ENCODE results near the gene SLC25A25. TPM values are rescaled to one million over a fixed set of nuclear protein-coding genes. Genes with fewer than 3 reads are reported as not detected.
"Not testable (repeated sequence)": the region's sequence is repeated elsewhere in the genome, so short reads cannot be mapped to it uniquely, and the experiment has no call there.

Gene SLC25A25
- 15.2 and 20.2 TPM in 2 replicates for total RNA-seq (ENCODE audit: low replicate concordance)

DNA sequence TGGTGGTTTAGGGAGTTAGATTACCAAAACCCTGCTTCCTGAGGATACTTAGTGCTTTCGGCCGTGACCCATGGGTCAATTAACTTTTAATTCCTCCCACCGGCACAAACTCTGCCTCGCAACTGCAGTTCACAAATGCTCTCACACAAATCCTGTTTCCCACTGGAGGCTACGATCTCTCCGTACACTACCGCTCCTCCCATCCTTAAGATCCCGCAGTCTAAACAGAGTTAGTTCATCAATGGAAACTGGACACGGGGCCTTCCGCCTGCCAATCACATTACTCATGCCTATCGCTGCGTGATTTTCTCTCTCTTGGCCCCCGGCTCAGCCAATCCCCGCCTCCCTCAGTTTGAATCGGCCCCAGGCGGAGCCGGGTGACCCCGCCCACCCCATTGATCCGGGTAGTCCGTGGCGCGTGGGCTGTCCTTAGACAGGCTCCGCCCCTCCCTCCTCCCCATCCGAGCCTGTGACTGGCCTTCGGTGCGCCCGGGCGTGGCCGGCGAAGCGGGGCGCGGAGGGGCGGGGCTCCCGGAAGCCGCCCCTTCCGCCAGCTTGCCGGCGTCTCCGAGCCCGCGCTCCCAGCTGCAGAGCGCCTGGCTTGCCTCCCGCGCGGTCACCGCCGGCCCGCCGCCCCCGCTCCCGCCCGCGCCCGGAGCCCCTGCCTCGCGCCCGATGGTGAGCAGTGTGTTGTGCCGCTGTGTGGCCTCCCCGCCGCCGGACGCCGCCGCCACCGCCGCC, at the start of gene SLC25A25:
TSS of gene SLC25A25 (plus strand) at position 588 of the 741 bp plus-strand sequence. CDS start at position 676, 88 bp downstream.
- peak within 1 kb of the TSS; percentile 85 for H3K4me3 ChIP-seq (ENCODE audit: low read depth, low read length)
- TF ChIP-seq, protein P1, sequence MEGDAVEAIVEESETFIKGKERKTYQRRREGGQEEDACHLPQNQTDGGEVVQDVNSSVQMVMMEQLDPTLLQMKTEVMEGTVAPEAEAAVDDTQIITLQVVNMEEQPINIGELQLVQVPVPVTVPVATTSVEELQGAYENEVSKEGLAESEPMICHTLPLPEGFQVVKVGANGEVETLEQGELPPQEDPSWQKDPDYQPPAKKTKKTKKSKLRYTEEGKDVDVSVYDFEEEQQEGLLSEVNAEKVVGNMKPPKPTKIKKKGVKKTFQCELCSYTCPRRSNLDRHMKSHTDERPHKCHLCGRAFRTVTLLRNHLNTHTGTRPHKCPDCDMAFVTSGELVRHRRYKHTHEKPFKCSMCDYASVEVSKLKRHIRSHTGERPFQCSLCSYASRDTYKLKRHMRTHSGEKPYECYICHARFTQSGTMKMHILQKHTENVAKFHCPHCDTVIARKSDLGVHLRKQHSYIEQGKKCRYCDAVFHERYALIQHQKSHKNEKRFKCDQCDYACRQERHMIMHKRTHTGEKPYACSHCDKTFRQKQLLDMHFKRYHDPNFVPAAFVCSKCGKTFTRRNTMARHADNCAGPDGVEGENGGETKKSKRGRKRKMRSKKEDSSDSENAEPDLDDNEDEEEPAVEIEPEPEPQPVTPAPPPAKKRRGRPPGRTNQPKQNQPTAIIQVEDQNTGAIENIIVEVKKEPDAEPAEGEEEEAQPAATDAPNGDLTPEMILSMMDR (IDR thresholded peaks at IDR 0.05; ENCODE audit: insufficient read depth, low read length): no peak
- DNase-seq (ENCODE audit: low read depth): peak; percentile 99

DNA sequence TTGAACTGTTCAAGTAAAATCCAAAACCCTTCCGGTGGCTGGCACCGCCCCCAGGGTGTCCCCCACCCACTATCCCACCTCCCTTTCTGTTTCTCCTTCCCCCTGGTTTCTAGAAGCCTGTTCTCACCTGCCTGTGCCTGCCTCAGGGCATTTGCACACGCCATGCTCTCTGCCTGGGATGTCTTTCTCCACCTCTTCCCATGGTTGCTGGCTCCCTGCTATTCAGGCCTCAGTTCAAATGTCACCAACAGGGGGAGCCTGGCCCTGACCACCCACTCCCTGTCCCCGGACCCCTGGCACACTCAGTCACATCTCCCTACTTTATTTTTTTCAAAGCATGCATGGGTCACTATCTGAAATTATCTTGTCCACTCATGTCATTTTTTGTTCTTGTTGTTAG, 47.3 kb upstream of the SLC25A25 start:
- TF ChIP-seq, protein P1 (IDR thresholded peaks at IDR 0.05; ENCODE audit: insufficient read depth, low read length): peak; percentile 19
- no peak overlapping the region for H3K4me3 ChIP-seq (ENCODE audit: low read depth, low read length)
- no peak for DNase-seq (ENCODE audit: low read depth)

DNA sequence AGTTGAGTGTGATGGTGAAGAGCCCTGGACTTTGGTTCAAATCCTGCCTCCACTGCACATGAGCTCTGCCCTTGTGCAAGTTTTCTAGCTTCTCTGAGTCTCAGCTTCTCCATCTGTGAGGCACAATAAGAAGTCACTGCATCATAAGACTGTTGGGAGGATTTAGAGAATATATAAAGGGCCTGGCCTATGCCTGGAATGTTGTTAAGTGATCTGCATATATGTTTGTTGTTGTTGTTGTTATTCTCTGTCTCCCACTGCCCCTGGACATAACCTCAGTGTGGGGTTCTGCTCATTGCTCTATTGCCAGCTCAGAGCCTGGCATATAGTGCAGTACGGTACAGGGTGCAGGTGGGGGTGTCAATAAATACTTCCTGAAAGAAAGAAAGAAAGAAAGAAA, 46.9 kb upstream of the SLC25A25 start:
- TF ChIP-seq, protein P1 (IDR thresholded peaks at IDR 0.05; ENCODE audit: insufficient read depth, low read length): no peak

DNA sequence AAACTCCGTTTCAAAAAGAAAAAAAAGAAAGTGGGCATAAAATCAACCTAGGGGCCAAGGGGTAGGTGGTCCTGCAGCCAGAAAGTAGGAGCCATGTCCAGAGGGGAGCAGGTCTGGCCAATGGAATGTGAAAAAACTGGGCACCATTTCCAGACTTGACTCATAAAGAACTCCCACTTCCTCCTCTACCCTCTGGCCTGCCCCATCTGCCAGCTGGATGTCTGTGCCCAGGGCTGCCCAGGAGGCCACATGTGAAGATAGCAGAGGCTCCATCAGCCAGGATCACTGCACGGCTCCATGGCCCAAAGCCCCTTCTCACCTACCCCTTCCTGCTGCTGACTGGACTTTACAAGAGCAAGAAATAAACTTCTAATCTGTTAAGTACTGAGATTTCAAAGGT, 45.1 kb upstream of the SLC25A25 start:
- TF ChIP-seq, protein P1 (IDR thresholded peaks at IDR 0.05; ENCODE audit: insufficient read depth, low read length): no peak
- peak; percentile 33 for DNase-seq (ENCODE audit: low read depth)

More for the DNA sequence above, 46.9 kb upstream of the SLC25A25 start:
- no peak for DNase-seq (ENCODE audit: low read depth)
- no peak overlapping the region for H3K4me3 ChIP-seq (ENCODE audit: low read depth, low read length)

DNA sequence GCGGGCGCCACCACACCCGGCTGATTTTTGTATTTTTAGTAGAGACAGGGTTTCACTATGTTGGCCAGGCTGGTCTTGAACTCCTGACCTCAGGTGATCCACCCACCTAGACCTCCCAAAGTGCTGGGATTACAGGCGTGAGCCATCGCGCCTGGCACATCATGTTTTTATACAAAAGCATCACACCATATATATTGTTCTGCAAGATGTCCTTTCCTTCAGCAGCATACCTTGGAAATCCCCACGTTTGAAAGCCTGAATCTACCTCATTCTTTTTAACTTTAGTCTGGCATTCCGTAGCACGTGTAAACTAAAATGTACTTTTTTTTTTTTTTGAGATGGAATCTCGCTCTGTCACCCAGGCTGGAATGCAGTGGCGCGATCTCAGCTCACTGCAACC, 44.4 kb upstream of the SLC25A25 start:
- H3K4me3 ChIP-seq (ENCODE audit: low read depth, low read length); DNase-seq (ENCODE audit: low read depth): not testable (repeated sequence)

More for the DNA sequence above, 45.1 kb upstream of the SLC25A25 start:
- no peak overlapping the region for H3K4me3 ChIP-seq (ENCODE audit: low read depth, low read length)

DNA sequence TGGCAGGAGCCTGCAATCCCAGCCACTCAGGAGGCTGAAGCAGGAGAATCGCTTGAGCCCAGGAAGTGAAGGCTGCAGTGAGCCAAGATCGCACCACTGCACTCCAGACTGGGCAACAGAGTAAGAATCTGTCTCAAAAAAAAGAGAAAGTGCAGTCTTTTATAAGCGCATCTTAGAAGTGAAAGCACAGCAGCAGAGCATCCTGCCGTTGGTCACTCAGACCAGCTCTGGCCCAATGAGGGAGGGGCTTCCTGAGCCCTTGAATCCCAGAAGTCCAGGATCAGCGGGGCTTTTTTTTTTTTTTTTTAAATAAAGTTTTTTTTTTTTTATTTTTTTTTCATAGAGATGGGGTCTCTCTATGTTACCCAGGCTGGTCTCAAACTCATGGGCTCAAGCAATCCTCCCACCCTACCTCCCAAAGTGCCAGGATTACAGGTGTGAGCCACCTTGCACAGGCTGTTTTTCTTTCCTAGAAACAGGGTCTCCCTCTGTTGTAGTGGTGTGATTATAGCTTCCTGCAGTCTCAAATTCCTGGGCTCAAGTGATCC, 43.2 kb upstream of the SLC25A25 start:
- no peak for DNase-seq (ENCODE audit: low read depth)
- TF ChIP-seq, protein P1 (IDR thresholded peaks at IDR 0.05; ENCODE audit: insufficient read depth, low read length): no peak
- no peak overlapping the region for H3K4me3 ChIP-seq (ENCODE audit: low read depth, low read length)

DNA sequence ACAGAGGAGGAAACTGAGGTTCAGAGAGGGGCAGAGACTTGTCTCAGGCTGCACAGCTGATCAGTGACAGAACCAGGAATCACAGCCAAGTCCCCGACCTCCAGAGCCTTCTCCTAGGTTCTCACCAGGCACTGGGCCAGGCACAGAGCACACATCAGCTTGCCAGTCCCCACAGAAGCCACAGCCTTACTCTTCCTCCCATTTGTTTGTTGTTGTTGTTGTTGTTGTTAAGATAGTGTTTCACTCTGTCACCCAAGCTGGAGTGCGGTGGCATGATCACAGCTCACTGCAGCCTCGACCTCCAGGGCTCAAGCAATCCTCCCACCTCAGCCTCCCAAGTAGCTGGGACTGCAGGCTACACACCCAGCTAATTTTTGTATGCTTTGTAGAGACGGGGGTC, 42.3 kb upstream of the SLC25A25 start:
- TF ChIP-seq, protein P1 (IDR thresholded peaks at IDR 0.05; ENCODE audit: insufficient read depth, low read length): no peak
- no peak overlapping the region for H3K4me3 ChIP-seq (ENCODE audit: low read depth, low read length)
- DNase-seq (ENCODE audit: low read depth): no peak
